Urothelium cell line (cell line): ENCODE measurements around the gene NUAK1.
A peak's percentile ranks its signal among the peaks of the same experiment; 100 is the strongest.

Experiments
- DNase-seq: peaks from one replicate; pipeline ENCODE4 v3.0.0; 2011; ENCODE audit warnings: low spot score, mixed read lengths
- FAIRE-seq: peaks from 2 replicates; lab custom pipeline; 2011; peaks lifted over from hg19 to GRCh38; lab: Jason Lieb, UNC

NUAK1 gene

GRCh38 chr12:106138633-106139421 is at the start of gene NUAK1:
NUAK1 (minus strand) TSS chr12:106138954; CDS start chr12:106138653, 301 bp downstream.
- peak; percentile 83 for DNase-seq
- no peak for FAIRE-seq

DNA sequence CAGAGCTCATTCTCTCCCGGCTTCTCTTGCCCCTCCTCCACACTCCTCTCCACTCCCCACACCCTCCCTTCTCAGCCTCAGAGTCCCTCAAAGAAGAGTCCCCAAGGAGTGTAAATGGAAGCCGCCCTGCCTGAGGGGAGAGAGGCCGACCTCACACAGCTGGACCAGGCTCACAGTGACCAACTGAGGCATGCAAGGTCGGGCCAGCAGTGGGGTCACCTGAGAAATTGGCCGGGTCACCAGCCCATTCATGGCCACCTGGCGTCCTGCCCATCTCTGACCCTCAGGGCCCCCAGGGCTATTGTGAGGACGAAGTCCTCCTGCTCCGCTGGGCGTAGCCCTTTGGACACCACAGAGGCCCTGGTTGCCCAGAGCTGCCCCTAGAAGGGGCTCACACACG is 49.5 kb upstream of the NUAK1 start:
- no peak for FAIRE-seq
- no peak for DNase-seq

DNA sequence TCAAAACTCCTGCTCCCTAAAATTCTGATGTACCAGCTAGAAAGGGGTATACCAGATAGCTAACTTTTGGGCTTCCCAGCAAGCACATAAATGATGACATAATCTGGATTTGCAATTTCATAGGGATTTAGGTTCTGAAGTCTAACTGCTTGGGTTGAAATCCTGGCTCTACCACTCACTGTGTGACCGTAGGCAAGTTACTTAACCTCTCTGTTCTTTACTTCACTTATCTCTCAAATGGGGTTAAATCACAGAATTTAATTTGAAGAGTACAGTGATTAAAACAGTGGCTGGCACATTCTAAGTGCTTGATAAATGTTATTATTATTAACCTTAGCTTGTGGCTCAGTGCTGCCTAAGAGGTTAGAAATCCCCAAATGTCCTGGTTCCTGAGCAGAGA is 49.1 kb upstream of the NUAK1 start:
- DNase-seq (no peak), FAIRE-seq (no peak)

GRCh38 chr12:106187155-106187789 is 48.5 kb upstream of the NUAK1 start:
- FAIRE-seq (no peak), DNase-seq (no peak)

DNA sequence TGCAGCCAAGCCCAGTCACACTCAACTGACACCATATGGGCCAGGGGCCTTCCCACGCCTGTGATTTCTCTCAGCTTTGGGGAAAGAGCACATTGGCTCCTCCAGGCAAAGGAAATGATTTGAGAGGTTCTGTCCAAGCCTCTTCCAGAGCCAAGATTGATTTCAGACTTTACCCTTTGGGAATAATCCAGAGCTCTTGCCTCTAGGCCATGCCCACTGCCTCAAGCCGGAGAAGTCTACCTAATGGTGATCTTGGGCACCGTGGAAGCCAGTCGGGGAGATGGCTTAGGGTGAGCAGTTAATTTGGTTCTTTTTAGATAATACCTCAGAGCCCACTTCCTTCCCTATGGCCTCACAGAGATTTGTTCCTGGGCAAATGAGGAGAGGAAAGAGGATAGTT is 45.0 kb upstream of the NUAK1 start:
- DNase-seq, result no peak

DNA sequence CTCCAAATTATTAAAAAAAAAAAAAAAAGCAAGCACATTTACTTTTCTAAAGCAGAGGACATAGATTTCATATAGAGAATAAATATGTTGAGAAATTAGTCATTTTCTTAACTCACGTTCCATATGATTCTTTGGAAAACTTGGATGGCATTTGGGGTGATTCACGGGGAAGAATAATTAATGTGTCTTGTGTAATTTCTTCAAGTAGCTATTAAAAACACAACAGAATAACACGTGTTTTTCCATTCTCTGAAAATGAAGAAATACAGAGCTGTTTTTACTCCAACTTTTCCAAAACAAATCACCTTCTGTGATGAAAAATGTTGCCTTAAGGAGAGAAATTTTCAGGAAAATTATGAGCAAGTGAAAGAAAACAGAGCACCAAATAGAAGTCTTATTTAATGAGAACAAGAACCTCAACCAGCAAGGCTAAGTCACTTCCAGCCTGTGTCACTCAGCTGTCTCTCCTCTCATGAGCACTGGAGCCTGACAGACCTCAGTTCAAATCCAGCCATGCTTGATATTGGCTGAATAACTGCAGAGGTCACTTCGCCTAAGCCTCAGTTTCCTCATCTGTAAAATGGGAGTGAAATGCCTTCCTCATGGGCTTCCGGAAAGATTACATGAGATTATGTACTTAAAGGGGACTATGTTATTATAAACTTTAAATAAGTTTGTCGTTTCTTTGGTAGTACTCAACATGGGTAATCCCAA is 42.8 kb upstream of the NUAK1 start:
- FAIRE-seq (no peak), DNase-seq (no peak)

More for the DNA sequence above, 45.0 kb upstream of the NUAK1 start:
- no peak for FAIRE-seq

DNA sequence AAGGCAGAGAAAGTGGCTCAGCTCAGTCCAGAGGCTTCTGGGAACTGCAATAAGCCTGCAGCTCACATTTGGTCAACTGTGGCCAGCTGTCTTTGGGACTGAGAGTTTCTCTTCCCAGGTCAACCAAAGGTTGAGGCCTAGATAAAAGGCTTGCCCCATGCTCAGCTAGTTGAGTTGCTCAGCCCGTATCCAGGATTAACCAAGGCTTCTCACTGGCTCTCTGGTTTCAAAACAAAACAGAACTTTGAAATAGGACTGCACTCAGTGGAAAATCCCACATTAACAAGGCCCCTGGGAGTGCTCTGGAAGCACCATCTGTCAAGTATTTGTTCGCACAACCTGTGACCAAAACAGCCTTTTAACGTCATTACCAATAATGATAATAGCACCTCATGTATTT is 40.3 kb upstream of the NUAK1 start:
- FAIRE-seq, result no peak

GRCh38 chr12:106178562-106178961 is 39.8 kb upstream of the NUAK1 start:
- DNase-seq (no peak), FAIRE-seq (no peak)

More for the DNA sequence above, 40.3 kb upstream of the NUAK1 start:
- DNase-seq, result no peak

DNA sequence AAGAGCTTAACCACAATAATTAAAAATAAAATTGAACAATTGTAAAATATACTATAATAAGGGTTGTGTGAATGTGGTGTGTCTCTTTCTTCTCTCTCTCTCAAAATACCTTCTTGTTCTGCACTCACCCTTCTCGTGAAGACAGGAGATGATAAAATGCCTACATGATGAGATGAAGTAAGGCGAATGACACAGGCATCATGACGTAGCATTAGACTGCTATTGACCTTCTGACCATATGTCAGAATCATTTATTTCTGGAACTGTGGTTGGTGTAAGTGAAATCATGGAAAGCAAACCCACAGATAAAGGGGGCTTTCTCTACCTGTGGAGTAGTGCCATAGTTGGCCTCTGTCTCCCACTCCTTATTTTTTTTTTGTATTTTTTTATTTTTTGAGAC is 37.8 kb upstream of the NUAK1 start:
- DNase-seq, result no peak
- FAIRE-seq, result no peak

GRCh38 chr12:106174876-106175275 is 36.1 kb upstream of the NUAK1 start:
- DNase-seq (no peak), FAIRE-seq (no peak)

GRCh38 chr12:106173442-106173841 is 34.7 kb upstream of the NUAK1 start:
- FAIRE-seq, result no peak
- no peak for DNase-seq

- FAIRE-seq (no peak), DNase-seq (no peak)
Measured at GRCh38 chr12:106171117-106171750, 32.5 kb upstream of the NUAK1 start.

- FAIRE-seq (no peak), DNase-seq (peak; percentile 63)
Measured at GRCh38 chr12:106170285-106170684, 31.5 kb upstream of the NUAK1 start.

- no peak for FAIRE-seq
- no peak for DNase-seq
Measured at GRCh38 chr12:106163712-106164111, 25.0 kb upstream of the NUAK1 start.

DNA sequence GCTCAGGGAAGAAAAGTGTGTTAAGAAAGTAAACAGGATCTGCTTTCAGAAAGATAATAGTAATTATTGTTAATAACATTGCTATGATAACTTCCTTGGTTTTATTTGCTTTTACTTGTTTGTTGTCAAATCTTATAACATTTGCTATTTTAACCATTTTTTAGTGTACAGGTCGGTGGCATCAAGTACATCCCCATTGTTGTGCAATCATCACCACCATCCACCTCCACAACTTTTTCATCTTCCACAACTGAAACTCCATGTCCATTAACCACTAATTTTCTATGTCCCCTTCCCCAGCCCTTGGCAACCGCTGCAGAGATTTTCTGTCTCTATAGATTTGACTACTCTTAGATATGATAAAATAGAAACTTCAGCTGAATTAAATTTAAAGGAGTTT is 22.7 kb upstream of the NUAK1 start:
- FAIRE-seq (no peak), DNase-seq (no peak)

GRCh38 chr12:106160915-106161314 is 22.2 kb upstream of the NUAK1 start:
- FAIRE-seq (no peak), DNase-seq (no peak)

DNA sequence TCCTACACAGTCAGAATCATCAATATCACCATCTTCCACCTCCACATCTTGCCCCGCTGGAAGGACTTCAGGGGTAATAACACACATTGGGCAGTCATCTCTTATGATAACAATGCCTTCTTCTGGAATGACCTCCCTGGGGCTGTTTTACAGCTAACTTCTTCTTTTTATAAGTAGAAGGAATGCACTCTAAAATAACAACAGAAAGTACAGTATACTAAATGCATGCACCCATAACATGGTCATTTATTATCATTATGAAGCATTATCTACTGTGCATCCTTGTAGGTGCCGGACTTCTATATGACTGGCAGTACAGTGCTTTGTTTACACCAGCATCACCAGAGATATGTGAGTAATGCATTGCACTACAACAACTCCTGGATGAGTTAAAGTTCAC is 19.0 kb upstream of the NUAK1 start:
- FAIRE-seq, result no peak
- DNase-seq, result no peak

- FAIRE-seq (no peak), DNase-seq (no peak)
Measured at GRCh38 chr12:106154751-106155273, 16.1 kb upstream of the NUAK1 start.

GRCh38 chr12:106152334-106152733 is 13.6 kb upstream of the NUAK1 start:
- no peak for DNase-seq
- no peak for FAIRE-seq

DNA sequence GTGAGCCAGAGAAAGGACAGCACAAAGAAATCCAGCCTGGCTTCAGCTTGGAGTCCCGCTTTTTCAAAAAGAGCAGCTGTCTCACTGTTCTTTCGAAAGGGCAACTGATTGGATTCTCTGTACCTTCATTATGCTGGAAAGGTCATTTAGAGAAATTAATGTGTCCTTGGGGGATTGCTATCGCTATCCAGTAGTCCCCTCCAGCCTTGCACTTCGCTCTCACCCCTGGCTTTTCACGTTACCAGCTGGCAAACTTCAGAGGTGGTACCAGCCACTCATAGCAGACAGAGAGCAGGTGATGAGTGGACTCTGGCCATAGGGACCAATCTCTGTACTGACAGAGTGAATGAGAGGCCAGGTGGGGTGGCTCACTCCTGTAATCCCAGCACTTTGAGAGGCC is 11.8 kb upstream of the NUAK1 start:
- no peak for DNase-seq
- FAIRE-seq, result no peak
